Hepatocyte (in vitro differentiated cells): ENCODE data around the gene ZNF423.

Experiments used
- CTCF ChIP-seq: fragments of 200-600 bp; sonication (generic); IDR thresholded peaks from 2 replicates; pipeline ENCODE4 v1.5.1; 2016; ENCODE audit warnings: antibody characterized with exemption, mild to moderate bottlenecking; ENCODE audit not compliant: poor library complexity
- EZH2 ChIP-seq: fragments of 200-600 bp; sonication (generic); IDR thresholded peaks from 2 replicates; pipeline ENCODE4 v1.6.1; 2016; ENCODE audit warnings: antibody characterized with exemption, mild to moderate bottlenecking, borderline replicate concordance

DNA sequence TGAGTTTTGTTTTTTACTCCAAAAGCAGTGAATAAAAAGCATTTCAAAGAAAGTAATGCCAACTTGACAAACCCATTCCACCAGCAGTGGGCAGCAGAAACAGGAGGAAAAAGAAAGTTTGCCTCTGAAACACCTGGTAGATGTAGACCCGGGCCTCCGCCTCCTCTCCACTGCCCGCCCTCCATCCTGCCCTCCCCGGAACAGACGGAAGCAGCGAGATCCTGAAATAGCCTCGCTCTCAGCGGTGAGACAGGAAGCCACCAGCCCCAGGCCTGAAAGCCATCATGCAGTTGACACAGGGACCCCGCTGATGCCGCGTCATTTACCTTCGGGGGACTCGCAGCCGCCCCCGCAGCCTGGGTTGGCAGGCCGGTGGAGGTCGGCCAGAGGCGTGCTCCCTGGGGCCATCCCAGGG lies 414.5 kb downstream of the ZNF423 start:
- TF ChIP-seq CTCF (peak; percentile 36), EZH2 (no peak)
